Stimulated activated CD8-positive, alpha-beta memory T cell treated with anti-CD3 and anti-CD28 coated beads, Interleukin-7, amount 100 ng/mL, for 24 hours (primary cell): ENCODE results near the gene HLF.

Experiments used
- DNase-seq: peaks from one replicate; pipeline ENCODE4 v3.0.0-alpha.2; 2020; ENCODE audit warnings: low read depth

Gene HLF

DNA sequence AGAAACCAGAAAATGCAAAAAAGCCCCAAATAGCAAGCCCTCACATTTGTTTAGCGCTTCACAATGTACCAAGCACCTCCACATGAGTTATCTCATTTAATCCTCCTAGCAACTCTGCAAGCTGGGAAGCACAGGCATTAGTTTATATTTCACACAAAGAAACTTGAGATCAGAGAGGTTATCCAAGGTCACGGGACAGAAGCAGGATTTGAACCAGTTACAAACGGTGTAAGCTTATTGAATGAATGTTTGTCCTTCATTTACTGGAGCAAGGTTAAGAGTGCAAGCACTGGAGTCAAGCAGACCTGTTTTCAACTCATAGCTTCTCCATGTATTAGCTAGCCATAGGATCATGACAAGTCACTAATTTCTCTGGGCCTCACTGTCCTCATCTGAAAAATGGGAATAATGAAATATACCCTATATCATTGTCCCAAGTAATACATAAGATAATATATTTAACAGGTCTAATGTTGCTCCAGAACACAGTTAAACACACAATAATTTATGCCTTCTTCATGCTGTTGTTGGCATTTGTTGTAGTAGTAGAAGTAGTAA, 6.1 kb upstream of the HLF start:
- no peak for DNase-seq

DNA sequence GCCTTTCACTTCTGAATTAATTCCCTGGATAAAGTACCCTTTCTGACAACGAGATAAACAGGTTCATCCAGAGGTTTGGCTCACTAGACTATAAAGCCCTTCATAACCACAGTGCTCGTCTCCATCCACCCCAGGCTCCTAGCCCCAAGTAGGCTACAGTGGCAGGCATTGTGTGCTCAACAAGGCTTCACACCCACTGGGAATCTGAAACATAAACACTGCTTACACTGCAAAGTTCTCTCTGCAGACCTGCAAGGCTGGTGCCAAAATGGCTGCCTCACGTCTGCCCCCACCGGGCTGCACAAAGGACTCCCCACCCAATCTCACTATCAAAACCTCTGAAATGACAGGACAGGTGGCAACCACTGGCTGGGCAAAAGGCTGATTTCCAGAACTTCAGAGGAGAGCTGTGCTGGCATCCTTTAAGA, 5.1 kb upstream of the HLF start:
- no peak for DNase-seq

DNA sequence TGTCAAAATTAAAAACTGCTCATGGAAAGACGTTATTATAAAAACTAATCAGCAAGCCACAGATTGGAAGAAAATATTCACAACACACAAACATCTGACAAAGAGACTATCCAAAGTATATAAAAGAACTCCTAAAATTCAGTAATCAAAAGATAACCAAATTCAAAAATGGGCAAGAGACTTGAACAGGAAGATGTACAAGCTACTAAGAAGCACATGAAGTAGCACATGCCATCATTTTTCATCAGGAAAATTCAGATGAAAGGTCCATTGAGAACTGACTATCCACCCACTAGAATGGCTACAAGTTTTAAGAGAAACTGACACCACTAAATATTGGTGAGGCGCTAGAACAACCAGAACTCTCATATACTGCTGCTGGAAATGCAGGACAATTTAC, 3.4 kb upstream of the HLF start:
- no peak for DNase-seq

DNA sequence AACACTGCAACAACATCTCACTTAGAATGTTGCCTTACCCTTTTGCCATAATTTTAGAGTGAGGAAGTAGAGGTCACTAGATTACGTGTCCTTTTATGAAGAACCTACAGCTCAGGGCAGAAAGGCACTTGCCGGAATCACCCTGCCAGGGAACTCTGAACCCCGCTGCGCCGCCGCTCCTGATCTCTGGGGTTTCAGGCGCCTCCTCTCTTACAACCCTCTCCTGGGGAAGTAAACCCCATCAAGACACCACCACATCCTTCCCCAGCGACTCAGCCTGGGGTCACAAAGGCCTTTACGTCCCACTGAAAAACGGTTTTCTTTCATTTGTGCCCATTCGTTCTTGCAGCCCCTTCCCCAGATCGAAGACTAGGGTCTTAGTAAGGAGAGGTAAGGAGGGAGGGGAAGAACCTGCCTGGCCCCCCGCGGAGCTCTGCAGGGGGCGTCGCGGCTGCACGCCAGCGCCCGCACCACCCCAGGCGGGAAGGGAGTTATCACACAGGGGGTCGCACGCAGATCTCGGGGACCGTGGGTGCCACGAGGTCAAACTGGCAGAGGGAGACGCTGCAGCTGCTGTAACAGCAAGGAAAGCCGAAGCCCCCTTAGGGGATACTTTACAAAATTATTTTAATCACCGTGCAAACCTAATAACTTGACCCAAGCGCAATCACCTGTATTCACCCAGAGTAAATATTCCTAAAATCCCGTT, 1.0 kb upstream of the HLF start:
- no peak for DNase-seq

DNA sequence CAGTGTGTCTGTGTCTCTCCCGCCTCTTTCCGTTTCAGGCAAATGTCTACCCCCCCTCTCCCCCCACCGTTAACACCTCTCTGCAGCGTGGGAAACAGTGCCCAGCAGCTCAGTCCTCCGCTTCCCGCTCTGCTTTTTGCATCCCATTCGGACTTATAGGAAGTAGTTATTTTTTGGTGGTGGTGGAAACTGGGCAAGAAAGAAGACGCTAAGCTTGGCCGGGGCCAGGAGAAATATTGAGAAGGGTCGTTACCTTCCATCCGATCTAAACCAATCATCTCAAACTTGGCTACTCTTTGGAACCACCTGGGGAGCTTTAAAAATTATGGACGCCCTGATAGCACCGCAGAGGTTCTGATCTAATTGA, 499 bp upstream of the HLF start:
- no peak for DNase-seq

DNA sequence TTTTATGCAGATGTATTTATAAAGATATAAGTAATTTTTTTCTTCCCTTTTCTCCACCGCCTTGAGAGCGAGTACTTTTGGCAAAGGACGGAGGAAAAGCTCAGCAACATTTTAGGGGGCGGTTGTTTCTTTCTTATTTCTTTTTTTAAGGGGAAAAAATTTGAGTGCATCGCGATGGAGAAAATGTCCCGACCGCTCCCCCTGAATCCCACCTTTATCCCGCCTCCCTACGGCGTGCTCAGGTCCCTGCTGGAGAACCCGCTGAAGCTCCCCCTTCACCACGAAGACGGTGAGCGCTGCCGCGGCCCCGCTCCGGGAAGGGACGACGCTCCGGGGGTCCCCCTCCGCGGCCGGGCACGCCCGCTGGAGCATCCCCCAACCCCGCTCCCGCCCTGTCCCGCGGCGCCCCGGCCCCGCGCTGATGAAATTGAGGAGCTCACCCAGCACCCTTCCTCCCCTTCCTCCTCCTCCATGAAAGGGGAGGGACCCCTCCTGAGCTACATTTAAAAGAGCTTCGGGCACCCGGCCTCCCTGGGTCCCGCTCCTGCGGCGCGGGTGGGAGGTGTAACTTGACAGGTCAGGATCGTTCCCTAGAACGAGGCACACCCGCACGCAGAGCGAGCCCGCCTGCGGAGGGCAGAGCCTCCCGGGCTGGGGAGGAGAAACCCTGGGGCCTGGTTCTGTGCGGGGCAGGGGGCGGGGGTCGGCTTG, 706 bp downstream of the HLF start:
- no peak for DNase-seq

DNA sequence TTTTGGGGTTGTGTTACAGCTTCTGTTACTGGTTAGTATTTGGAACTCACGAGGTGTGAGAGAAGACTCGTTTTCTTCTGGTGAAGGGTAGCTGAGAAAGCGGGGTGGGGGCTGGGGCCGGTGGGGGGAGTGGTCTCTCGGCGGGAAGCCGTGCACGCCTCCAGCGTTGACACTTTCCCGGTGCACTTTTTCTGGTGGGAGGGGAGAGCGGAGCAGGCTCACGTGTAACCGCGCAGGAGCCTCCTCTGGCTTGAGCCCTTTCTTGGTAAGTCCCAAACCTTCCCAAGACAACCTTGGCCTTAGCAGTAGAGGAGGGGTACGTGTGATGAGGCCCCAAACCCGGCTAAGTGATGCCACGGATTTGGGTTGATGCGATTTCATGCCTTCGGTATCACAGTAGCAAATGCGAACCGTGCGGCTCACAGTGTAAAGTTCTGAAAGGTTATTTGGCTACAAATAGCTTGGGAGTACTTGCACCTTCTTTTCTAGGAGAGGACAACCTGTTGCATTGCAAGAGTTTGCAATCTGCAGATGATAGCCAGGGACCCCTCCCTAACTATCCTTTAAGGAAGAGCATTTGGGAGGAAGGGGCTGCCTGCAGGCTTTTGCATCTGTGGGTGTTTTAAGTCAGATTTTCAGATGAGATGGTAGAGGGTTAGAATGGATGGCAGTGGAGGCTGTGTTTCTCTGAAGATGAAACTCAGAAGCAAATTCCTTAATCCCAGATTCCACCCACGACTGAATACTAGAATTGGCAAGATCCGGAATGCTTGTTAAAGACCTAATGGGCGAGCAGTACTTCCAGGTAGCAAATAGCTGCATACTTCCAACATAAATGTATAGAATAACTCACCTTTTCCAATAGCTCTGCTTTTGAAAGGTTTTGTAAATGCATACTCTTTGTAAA, 1.5 kb downstream of the HLF start:
- no peak for DNase-seq

DNA sequence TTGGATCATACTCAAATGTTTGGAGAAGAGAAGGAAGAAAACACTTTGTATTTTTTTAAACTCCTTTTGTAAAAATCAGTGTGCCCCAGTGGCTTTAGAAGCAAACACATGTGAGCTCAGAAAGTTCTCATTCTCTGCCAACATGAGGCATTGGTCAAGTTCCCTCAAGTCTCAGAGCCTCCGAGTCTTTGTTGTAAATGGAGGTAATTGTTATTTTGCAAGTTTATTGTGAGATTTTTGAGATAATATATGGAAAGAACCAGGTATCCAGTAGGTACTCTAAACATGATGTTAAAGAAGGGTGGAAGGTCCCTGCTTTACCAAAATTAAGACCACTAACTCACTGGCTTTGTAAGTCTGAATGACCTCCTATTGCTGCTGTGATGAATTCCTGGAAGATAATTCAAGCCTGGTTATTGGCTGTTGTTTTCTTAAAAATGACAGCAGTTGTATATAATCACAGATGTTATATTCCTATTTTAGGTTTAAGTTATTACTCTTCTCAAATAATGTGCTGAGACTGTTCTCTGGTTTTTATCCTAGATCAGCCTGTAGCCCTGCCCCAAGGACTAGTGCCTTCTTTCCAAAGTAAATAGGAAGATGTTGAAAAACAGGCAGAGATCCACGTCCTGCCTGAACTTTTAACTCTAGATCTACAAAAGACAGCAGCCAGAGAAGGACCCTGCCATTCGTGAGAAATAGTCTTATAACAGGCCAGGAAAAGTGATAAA, 2.4 kb downstream of the HLF start:
- no peak for DNase-seq

DNA sequence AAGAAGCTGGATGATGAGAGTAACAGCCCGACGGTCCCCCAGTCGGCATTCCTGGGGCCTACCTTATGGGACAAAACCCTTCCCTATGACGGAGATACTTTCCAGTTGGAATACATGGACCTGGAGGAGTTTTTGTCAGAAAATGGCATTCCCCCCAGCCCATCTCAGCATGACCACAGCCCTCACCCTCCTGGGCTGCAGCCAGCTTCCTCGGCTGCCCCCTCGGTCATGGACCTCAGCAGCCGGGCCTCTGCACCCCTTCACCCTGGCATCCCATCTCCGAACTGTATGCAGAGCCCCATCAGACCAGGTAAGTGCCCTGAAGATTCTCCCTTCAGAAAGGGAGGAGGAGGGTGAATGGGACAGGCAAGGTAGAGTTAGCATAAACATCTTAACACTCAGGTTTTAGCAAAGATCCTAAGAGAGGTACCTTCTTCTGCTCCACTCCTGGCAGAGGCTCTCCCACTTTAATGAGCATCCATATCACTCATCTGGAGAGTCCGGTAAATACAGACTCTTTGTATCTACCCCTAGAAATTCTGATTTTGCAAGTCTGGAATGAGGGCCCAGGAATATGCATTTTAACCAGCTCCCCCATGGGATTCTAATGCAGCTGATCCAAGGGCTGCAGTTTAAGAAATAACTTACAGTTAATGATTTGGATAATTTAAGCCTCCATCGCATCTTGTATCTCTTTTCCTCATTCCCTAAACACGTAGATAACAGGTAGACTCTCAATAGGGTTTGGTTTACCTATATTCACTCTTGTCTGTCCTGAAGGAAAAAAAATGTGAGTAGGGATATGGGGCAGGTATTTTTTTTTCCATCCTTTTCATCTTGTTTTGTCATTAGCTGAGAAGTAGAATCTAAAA, 3.3 kb downstream of the HLF start:
- DNase-seq = no peak

DNA sequence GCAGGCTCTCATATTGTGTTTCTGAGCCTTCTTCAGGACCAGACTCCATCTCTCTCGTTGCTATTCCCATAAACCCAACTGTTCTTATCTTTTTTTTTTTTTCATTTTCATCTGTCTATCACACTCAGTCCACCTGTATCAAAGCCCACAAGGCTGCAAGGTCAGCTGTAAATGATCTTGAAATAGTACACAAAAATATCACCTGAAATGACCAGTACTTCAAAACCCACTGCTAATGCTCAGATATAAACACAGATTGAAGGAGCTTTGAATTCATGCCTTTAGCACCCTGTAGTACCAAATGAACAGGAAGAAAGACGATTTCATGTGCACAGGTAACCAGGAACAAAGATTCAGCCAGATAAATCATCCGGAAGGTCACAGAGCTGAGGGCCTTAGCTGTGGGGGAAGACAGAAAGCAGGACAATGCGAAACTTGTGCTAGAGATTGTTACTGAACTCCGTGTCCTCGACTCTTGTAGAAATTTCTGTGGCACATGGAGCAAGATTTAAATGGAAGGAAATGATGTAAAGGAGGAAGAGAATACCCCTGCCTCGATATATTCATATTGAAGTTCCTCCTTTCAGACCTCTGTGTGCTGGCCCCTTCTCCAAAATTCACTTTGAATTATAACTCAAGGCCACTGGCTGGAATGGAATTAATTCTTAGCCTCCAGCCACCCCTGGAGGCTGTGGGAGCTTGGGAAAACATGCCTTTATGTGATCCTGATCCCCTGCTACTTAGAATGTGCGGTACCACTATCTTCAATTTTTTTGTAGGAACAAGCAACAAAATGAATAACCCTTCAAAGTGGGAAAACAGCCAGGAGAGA, 4.1 kb downstream of the HLF start:
- DNase-seq = no peak

DNA sequence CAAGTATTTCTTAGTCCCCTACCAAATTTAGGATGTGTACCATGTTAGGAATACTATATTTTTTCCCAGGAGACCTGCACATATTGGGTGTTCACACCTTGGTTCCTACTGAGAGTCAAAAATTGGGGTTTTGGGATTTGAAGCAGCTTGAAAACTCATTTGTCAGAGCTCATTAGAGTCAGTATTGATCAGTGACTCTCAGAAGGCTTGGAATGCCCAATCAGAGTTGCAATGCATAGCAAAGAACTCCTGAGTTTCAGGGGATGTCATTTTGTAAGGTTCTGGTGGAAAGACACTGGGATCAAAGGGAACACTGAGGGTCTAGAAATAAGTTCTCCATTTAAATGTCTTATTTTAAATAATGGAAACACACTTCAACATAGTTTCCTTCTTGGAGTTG, 5.1 kb downstream of the HLF start:
- DNase-seq = no peak

DNA sequence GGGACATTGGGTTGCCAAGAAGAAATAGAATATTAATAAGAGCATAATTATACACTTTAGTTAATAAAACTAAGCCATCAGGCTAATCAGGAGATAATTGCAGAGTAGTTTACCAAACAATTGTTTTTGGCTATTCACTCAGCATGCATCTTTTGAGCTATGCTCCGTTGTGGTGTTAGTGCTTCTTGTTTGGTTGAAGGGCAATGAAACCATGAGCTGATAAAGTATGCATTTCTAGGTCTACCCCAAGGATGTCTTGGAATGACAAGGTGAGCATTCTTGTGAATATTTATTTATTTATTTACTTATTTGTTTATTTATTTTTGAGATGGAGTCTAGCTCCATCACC, 6.4 kb downstream of the HLF start:
- no peak for DNase-seq

DNA sequence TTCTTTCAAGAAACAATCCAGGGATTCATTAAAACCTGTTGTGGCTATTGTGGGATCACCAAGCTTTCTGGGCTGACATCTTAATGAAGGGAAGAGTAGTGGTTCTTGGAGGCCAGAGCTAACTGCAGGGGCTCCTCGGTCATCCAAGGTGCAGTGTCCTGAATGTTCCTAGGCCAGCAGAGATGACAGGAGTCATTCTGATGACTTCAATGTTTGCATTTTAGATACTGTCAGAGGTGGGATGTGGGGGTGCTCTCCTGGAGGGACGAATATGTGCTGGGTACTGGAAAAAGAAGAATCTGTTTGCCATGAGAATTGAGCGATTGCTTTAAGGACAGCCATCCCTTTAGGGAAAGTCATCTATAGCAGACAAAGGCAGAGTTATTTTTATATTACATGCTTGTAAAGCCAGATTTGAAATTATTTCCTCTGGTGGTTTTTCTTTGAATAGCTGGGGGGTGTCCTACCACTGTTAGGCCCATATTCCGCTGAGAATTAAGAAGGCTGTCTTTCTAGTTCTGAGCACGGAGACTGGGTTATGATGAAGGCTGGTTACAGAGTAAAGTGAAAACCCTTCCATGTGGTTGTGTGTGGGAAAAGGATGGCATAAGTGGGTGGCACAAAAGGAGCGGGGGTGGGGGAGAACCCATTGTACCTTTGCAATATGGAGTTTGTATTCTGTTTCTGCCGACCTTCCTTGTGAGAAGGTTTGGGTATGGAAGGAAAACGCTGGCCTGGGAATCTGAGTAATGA, 7.4 kb downstream of the HLF start:
- DNase-seq = no peak

DNA sequence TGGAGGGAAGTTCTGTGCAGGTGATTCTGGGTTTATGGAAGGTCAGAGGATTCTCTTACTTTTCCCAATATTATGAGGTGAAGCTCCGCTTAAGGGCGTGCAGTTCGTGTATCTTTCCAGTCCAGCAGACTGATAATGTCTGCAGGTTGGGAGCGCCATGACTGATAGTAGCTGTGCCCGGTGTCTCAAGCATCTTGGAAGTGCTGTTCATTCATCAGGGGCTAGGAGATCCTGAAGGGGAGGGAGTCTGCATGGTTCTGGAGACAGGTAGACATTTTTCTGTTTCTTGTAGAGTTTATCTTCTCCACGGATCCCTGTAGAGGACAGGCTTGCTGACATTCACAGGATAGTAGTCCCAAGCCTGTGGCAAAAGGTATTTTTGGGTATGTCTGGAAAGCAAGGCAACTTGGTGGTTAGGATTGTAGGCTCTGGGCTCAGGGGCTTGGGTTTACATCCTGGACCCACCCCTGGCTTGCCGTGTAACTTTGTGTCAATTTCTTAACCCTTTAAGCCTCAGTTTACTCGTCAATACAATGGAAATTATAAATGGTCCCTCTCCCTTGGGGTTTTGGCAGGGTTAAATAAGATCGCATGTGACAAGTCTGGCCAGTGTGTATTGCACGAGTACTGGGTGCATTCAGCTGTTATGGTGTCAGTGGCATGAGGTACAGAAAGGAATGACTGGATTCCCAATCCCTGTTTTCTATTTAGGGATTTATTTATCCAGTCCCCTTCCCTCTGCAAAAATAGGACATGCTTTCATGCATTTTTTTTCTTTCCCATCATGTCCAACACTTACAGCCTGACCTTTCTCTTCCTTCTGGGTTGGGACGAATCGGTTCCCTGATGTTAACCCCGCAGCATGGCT, 8.2 kb downstream of the HLF start:
- no peak for DNase-seq

DNA sequence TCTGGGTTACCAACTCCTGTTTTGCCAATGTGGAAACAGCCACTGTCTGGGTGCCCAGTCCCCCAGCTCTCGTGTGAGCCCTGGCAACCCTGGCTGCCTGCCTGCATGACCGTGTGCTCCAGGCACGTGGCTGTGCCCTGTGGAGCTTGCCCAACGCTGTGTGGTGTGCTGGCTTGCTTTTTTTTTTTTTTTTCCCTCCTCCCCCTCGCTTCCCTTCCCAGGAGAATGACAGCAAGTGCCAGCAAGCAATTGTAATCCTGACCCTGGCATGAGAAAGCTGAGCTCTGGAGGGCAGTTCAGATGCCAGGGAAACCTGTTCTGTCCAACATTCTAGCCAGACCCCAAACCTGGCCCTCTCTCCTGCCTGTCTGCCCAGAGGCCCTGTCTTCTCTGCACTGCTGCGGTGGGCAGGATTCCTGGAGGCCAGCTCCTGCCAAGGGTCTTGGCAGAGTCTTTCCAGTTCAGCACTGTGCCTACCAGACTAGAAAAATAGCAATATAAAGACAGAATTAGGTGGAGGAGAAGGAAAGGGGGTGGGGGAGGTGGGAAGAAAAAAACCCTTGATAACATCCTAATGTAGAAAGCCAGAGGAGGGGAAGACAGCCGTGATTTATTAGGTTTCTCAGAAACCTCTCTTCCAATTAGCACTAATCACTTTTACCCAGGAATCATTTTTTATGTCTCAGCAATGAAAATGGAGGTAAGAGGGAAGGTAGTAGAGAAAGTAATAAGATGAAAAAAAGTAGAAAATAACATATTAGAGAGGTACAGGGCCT, 9.0 kb downstream of the HLF start:
- DNase-seq = no peak

DNA sequence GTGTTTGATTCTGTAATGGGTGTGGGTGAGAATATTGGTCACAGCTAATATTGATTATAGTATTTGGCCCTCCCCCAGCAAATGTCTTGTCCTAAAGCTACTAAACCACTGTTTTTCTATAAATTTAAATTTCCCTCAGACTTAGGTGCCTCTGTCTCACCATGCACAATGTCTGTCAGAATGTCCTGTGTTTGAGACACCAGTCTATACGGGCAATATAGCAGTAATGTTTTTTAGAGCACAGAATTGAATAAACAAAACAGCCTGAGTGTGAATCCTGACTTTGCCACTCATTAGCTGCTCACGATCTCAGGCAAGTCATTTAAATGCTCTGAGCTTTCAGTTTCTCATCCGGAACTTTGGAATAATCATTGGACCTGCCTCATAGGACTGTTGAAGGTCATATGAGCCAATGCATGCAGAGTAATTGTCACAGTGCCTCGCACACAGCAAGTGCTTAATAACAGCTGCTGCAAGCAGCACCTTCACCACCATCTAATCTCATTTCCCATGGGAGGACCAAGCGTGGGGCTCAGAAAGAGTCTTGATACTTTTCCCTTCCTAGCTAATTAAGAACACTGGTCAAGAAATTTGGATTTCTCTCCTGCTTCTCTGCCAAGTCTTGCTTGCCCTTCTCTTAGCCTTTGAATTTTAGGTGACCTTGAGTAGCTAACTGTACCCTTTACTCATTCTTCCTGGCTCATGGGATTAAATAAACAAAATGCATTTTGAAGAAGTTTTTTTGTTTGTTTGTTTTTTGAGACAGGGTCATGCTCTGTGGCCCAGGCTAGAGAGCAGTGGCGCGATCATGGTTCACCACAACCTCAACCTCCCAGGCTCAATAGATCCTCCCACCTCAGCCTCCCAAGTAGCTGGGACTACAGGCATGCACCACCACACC, 9.8 kb downstream of the HLF start:
- no peak for DNase-seq
